22Rv1 (cell line): ENCODE results near the gene CBLB.

ENCODE experiments used
- CTCF ChIP-seq: fragments of 450-650 bp; IDR thresholded peaks from 2 replicates; pipeline ENCODE4 v1.5.1; 2017; ENCODE audit warnings: mild to moderate bottlenecking
- ZFX ChIP-seq: fragments of 450-650 bp; IDR thresholded peaks from 2 replicates; pipeline ENCODE4 v1.6.1; 2017; ENCODE audit warnings: antibody characterized with exemption, borderline replicate concordance

DNA sequence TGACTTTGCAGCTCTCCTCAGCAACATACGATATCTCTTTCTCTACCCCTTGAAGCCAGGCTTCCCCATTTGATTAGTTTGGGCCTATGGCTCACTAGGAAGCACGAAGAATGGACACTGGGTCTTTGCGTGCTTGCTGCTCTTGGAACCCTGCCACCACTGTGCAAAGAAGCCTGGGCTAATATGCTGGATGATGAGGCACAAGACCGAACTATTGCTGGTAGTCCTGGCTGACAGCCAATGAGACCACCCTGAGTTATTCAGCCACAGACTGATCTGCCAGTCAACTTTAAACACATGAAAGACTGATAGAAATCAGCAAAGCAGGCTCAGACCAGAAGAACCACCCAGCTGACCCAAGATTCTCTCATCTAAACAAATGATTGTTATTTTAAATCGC, 250.3 kb downstream of the CBLB start:
- TF ChIP-seq CTCF, result no peak
- no peak for TF ChIP-seq ZFX
